ENCODE measurements around the gene ACSL1.

The ACSL1 gene

GRCh38 chr4:184810720-184811119 is 15.0 kb downstream of the ACSL1 start:
- no peak for DNase-seq

GRCh38 chr4:184808713-184809050 is 17.1 kb downstream of the ACSL1 start:
- no peak for DNase-seq

GRCh38 chr4:184807797-184808712 is 17.7 kb downstream of the ACSL1 start:
- no peak for DNase-seq

- no peak for DNase-seq
These were observed 18.5 kb downstream of the ACSL1 start for GRCh38 chr4:184807256-184807655.

GRCh38 chr4:184806711-184807110 is 19.1 kb downstream of the ACSL1 start:
- DNase-seq = no peak

GRCh38 chr4:184806229-184806550 is 19.6 kb downstream of the ACSL1 start:
- DNase-seq = no peak

- no peak for DNase-seq
These were observed 20.1 kb downstream of the ACSL1 start for GRCh38 chr4:184805462-184806228.

- DNase-seq = no peak
These were observed 21.1 kb downstream of the ACSL1 start for GRCh38 chr4:184804621-184805020.

- DNase-seq = no peak
These were observed 21.9 kb downstream of the ACSL1 start for GRCh38 chr4:184803874-184804273.

- DNase-seq = no peak
These were observed 22.6 kb downstream of the ACSL1 start for GRCh38 chr4:184803133-184803532.

- DNase-seq = no peak
These were observed 23.1 kb downstream of the ACSL1 start for GRCh38 chr4:184802697-184803015.

GRCh38 chr4:184801781-184802696 is 23.7 kb downstream of the ACSL1 start:
- DNase-seq = no peak

GRCh38 chr4:184798504-184798903 is 27.3 kb downstream of the ACSL1 start:
- no peak for DNase-seq

GRCh38 chr4:184796906-184797305 is 28.9 kb downstream of the ACSL1 start:
- no peak for DNase-seq

GRCh38 chr4:184795214-184795844 is 30.4 kb downstream of the ACSL1 start:
- no peak for DNase-seq

GRCh38 chr4:184794470-184794869 is 31.3 kb downstream of the ACSL1 start:
- DNase-seq = no peak

- DNase-seq = no peak
These were observed 31.9 kb downstream of the ACSL1 start for GRCh38 chr4:184793735-184794355.

- peak; percentile 70 for DNase-seq
These were observed 32.7 kb downstream of the ACSL1 start for GRCh38 chr4:184792950-184793555.

- DNase-seq = no peak
These were observed 33.4 kb downstream of the ACSL1 start for GRCh38 chr4:184792334-184792733.

- DNase-seq = no peak
These were observed 34.9 kb downstream of the ACSL1 start for GRCh38 chr4:184790826-184791225.

- no peak for DNase-seq
These were observed 37.8 kb downstream of the ACSL1 start for GRCh38 chr4:184787766-184788503.
